IgD-negative memory B cell (primary cell): ENCODE measurements around the gene GPRIN3. TPM values are rescaled to one million over a fixed set of nuclear protein-coding genes. Genes with fewer than 3 reads are reported as not detected.

ENCODE experiments used
- H3K27ac Mint-ChIP-seq, 3 donors: one replicate each; pipeline ENCODE4 v1.8.0; 2020 to 2022; ENCODE audit warnings: mild to moderate bottlenecking in 3 of 3, mixed read lengths in 3 of 3, moderate library complexity in 1 of 3
- H3K27me3 Mint-ChIP-seq: one replicate; pipeline ENCODE4 v1.8.0; 2021; ENCODE audit warnings: mixed read lengths
- H3K36me3 Mint-ChIP-seq: one replicate; pipeline ENCODE4 v1.8.0; 2020; ENCODE audit warnings: mild to moderate bottlenecking, mixed read lengths
- H3K4me1 Mint-ChIP-seq, 3 donors: one replicate each; pipeline ENCODE4 v1.8.0; 2020 to 2022; ENCODE audit warnings: mixed read lengths in 3 of 3, mild to moderate bottlenecking in 1 of 3
- H3K4me3 Mint-ChIP-seq, 4 donors: one replicate each; pipeline ENCODE4 v1.8.0; 2020 to 2022; ENCODE audit warnings: mild to moderate bottlenecking in 4 of 4, mixed read lengths in 4 of 4, moderate library complexity in 3 of 4
- H3K9me3 Mint-ChIP-seq, 3 donors: one replicate each; pipeline ENCODE4 v1.8.0; 2020 to 2021; ENCODE audit warnings: mixed read lengths in 3 of 3, mild to moderate bottlenecking in 1 of 3
- polyA plus RNA-seq: library from polyadenylated mRNA; unstranded; fragments of 300-500 nt; fragmentation: Illumina TruSeq; gene quantifications from one replicate; pipeline ENCODE4 v1.2.3, GENCODE V29; 2021

The GPRIN3 gene
- polyA plus RNA-seq, 1 donor from 2014 or later: 0.50 TPM

DNA sequence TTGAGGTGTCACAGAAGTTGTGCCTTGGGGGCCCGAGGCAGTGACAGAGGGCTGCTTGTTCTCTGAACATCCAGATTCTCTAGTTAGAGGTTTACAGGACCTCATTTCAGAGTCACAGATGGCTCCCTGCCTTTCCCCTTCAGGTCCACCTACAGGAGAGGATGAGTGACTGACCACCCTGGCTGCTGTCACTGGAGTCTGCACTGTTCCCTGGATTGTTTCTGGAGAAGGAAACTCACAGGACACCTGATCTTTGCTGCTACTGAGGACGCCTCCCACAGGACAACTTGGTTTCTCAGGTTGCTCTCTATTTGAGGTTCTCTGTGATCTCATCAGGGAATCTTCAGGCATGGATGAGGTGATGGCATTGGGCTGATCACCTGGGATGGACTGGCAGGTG, 58.3 kb downstream of the GPRIN3 start:
- Mint-ChIP-seq H3K9me3 (no peaks in the 10 kb centered on the region), H3K36me3 (no peaks in the 10 kb centered on the region), H3K4me3 (no peak overlapping the region), H3K27ac (no peak overlapping the region), H3K4me1 (peaks cover 0 to 3% (median 0%) of the 10 kb centered on the region in 3 donors), H3K27me3 (no peaks in the 10 kb centered on the region)

DNA sequence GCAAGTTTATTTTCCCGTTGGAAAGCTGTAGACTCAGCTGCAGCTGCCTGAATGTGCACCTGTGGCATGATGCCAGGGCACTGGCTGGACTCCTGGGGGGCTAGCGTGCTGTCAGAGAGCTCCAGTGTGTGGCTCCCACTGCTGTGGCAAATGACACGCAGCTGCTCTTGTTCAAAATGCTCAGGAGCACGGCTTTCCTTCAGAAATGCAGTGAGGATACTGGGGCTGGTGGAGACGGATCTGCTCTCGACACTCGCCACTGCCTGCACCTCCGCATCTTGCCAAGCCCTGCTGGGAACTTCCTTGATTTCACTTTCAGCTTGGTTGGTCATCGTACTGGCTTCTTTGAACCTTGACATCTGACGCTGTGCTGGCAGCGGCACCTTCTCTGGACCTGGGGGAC, 58.7 kb downstream of the GPRIN3 start:
- Mint-ChIP-seq H3K27me3 (no peaks in the 10 kb centered on the region), H3K9me3 (no peaks in the 10 kb centered on the region), H3K36me3 (no peaks in the 10 kb centered on the region), H3K4me3 (no peak overlapping the region), H3K27ac (no peak overlapping the region), H3K4me1 (peaks cover 0 to 3% (median 0%) of the 10 kb centered on the region in 3 donors)

DNA sequence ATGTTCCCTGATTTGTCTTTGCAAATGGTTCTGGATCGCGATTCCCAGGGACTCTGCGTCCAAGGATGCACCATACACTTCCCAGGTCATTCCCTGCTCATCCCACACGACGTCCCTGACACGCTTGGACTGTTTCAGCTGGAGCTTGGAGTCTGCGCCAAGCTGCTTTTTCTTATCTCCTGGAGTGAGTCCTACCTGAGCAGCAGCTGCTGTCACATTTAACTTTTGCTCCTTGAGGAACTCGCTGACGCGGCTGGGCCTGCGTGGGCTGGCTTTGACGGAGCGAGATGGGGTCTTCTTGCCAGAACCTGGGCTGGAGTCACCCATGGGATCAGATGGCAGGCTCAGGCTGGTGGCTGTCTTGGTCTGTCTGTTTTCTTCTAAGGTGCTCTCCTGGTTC, 59.6 kb downstream of the GPRIN3 start:
- Mint-ChIP-seq H3K4me1 (peaks cover 0 to 4% (median 0%) of the 10 kb centered on the region in 3 donors), H3K27me3 (no peaks in the 10 kb centered on the region), H3K4me3 (peak overlapping the region in 1 of 4 donors; percentile 12)

DNA sequence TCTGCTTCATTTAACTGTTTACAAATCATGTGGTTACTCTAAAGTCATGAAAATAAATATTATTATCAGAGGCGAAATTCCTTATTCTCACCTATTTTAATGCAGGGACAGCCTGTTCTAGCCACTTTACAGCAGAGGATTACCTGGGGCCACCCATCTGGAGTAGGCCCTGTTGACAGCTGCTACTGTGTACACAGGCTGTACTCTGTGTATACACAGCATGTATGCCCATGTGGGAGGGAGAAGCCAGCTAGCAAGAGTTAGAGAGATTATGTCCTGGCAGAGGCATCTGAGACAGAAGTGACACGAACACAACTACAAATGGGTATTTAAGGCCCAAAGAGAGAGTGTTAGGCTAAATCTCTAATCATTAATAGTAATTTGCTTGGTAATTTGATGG, 62.1 kb downstream of the GPRIN3 start:
- no peaks in the 10 kb centered on the region for H3K9me3 Mint-ChIP-seq
- no peak overlapping the region for H3K27ac Mint-ChIP-seq
- H3K4me3 Mint-ChIP-seq: peak overlapping the region in 1 of 4 donors; percentile 56
- H3K27me3 Mint-ChIP-seq: no peaks in the 10 kb centered on the region
- no peaks in the 10 kb centered on the region for H3K36me3 Mint-ChIP-seq
- H3K4me1 Mint-ChIP-seq: peaks cover 0 to 4% (median 0%) of the 10 kb centered on the region in 3 donors

More for the DNA sequence above, 59.6 kb downstream of the GPRIN3 start:
- Mint-ChIP-seq H3K9me3 (no peaks in the 10 kb centered on the region), H3K27ac (no peak overlapping the region), H3K36me3 (no peaks in the 10 kb centered on the region)

DNA sequence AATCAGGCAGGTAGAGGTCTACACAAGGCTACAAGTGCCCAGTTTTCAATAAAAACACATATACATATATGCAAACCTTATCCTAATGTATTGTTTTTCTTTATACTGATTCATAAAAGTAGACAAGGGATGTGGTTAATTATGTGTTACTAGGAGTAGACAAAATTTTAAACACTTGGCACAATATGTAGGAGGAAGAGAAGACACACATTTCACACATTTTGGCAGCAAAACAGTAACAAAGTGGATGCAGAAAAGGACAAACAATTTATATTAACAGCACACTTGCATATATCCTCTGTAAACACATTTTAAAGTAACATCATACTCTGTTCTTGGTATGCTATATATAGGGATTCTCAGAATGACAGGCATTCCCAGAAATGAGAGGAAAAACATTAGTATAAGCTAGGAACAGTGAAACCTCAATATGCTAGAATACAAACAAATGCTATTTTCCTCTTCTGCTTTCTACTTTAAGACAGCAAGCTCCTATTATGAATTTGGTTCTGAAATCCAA, 63.8 kb downstream of the GPRIN3 start:
- no peaks in the 10 kb centered on the region for H3K27me3 Mint-ChIP-seq
- no peak overlapping the region for H3K27ac Mint-ChIP-seq
- no peak overlapping the region for H3K4me3 Mint-ChIP-seq
- H3K4me1 Mint-ChIP-seq: peaks cover 0 to 4% (median 0%) of the 10 kb centered on the region in 3 donors
- H3K36me3 Mint-ChIP-seq: no peaks in the 10 kb centered on the region
- H3K9me3 Mint-ChIP-seq: no peaks in the 10 kb centered on the region

DNA sequence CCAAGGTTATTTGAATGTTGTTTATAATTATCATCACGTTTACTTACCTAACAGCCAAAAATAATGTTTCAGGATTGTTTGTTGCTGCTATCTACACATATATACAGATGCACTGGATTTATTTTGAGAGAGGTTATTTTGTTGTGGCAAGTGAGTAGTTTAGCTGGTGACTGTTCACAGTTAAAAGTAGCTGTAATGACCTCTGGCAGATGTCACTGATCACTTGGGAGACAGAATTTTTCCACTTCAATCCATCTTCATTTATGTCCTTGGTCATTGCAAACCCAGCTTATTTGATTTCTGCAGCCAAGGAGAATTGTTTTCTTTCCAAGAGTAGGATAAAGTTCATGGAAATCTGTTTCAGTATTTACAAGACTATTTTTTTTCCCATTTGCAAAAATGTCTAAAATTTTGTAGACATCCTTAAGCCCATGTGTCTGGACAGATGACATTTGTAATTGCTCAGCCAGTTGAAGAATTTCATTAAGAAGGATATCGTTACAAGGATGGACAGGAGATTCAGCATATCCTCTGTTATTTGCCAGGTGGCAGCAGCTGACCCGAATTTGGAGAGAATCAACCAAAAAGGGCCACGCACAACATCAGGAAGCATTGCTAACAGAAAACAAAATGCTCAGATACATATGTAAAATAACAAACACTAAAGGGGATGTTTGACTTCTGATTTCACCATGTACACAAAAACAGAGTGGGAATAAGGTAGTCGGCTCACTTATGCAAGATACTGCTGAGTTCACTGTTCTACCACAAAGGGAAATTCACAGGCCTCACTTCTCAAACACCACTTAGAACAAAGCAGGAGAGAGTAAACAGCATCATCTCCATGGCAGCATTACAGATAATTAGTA, 64.5 kb downstream of the GPRIN3 start:
- no peak overlapping the region for H3K27ac Mint-ChIP-seq
- no peaks in the 10 kb centered on the region for H3K36me3 Mint-ChIP-seq
- no peaks in the 10 kb centered on the region for H3K27me3 Mint-ChIP-seq
- no peak overlapping the region for H3K4me3 Mint-ChIP-seq
- peaks cover 0 to 4% (median 0%) of the 10 kb centered on the region in 3 donors for H3K4me1 Mint-ChIP-seq
- H3K9me3 Mint-ChIP-seq: no peaks in the 10 kb centered on the region

DNA sequence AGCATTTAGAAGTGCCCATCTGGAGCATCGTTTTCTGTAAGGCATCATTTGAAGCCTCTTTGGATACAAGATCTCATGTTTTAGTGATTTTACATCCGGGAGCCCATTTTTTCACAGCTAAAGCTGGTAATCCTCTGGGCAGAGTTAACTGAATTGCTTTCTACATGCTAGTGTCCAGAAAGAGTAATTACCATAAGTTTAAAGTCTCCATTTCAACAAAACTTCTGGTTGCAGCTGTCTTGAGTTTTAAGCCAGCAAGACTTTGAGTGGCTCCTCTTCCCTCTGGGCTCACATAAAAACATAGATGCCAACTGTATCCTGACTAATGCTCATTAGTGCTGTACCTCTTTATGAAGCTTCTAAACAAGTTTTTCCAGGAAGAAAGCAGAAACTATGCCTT, 65.4 kb downstream of the GPRIN3 start:
- Mint-ChIP-seq H3K9me3 (no peaks in the 10 kb centered on the region), H3K4me3 (no peak overlapping the region), H3K27ac (no peak overlapping the region), H3K4me1 (peaks cover 0 to 4% (median 0%) of the 10 kb centered on the region in 3 donors), H3K27me3 (no peaks in the 10 kb centered on the region), H3K36me3 (no peaks in the 10 kb centered on the region)

DNA sequence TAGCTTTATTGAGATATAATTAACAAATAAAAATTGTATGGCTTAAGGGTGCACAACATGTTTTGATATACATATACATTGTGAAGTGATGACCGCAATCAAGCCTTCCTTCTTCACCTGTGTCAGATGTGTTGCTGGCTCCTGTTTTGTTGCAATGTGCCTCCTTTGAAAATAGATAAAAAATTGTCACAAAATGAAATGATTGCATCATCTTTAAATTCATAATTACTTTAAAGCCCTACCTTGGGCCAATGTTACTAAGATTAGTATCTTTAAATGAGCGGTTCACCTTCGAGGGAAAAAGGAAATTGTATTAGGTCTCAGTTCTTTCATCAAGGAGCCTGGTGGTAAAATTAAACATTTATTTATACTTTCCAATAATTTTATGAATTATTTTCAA, 77.3 kb downstream of the GPRIN3 start:
- Mint-ChIP-seq H3K27ac (no peak overlapping the region), H3K4me3 (no peak overlapping the region), H3K27me3 (peaks cover 5% of the 10 kb centered on the region), H3K4me1 (peaks cover 0 to 2% (median 0%) of the 10 kb centered on the region in 3 donors), H3K36me3 (no peaks in the 10 kb centered on the region), H3K9me3 (peaks cover 0 to under 1% (median 0%) of the 10 kb centered on the region in 3 donors)

DNA sequence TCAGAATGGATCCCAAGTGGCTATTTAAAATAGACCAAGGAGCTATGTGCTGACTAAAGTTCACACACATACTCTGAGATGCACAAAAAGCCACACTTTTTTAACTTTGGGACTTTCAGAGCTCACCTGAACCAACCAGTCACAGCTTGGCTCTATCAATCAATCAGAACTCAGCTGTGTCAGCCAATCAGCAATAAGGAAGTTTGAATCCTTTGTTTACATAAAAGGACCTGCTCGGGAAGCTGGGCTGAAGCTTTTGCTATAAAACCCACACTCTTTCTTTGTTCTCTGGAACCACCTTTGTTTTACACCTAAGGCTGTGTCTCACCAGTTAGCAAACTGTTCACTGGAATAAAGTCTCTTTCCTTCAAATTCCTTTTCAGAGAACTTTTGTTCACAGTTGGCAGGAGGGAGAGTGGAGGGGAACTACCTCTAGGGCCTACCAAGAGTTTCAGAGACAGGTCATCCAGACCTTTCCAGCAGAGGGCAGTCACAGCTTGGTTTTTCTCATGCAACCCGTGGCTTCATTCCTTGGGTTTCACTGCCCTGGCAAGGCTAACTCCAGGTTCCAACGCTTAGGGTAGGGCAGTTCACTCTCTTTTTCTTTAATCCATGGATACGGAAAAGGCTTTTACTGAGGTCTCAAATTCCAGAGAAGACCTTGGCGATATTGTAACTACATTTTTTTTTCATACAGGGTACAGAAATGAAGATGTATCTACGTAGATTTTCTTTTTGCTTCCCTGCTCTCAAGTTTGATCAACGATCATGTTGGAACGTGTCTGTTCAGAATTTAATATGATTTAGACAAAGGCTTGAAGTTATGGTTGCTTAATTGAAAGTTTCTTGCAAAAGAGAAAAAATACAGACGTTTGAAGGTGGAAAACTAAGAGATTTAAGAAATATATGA, 80.7 kb downstream of the GPRIN3 start:
- Mint-ChIP-seq H3K4me3 (no peak overlapping the region), H3K9me3 (no peaks in the 10 kb centered on the region), H3K27ac (no peak overlapping the region), H3K27me3 (peaks cover 8% of the 10 kb centered on the region), H3K36me3 (no peaks in the 10 kb centered on the region), H3K4me1 (peaks cover 0 to 2% (median 0%) of the 10 kb centered on the region in 3 donors)

DNA sequence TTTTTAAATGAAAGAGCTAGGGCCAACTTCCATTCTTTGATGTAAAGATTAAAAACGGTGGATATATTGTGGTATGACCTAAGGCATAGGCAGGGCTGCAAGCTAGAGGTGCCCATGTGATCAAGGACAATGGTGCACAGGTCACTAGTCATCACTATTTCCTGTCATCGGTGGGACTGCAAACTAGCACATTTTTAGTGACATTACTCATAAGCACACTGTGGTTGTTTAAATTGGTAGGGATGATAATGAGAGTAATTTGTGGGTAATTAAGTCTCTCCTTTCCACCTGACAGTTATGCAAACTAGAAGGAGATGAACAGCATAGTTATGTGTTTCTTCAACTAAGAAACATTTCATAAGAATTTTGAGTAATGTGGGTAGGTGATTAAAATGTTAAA, 85.4 kb downstream of the GPRIN3 start:
- Mint-ChIP-seq H3K27me3 (peaks cover 8% of the 10 kb centered on the region), H3K9me3 (no peaks in the 10 kb centered on the region), H3K27ac (no peak overlapping the region), H3K4me1 (peaks cover 0 to 2% (median 0%) of the 10 kb centered on the region in 3 donors), H3K4me3 (no peak overlapping the region), H3K36me3 (no peaks in the 10 kb centered on the region)

DNA sequence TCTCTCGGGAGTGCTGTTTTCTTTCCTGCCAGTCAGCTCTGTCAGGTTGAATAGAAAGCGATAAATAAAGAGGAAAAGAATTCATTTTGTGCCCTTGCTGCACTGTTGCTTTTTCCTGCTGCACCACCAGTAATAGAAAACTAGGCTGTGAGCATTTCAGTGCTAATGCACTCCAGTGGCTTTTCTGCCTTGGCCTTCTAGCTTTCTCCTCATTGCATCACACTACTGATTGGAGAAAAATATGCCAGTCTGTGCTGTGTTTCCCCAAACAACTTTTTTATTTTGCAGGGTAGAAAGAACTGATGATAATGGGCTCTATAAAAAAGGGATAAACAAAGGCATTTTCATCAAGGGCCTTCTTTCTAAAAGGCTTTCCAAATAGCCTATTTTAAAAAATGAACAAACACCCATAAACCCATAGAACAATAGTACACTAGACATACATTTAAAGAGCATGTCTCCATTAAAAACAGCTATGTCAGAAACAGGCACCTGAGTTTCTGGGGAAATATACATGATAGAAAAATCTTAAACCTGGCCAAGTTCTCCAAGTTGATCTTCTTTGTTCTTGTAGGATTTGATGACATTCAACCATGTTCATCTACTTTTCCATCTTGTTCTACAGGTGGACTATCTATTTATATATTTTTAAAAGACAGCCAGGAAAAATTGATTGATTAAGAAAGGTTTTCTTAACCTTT, 86.3 kb downstream of the GPRIN3 start:
- no peaks in the 10 kb centered on the region for H3K36me3 Mint-ChIP-seq
- no peak overlapping the region for H3K4me3 Mint-ChIP-seq
- peaks cover 7% of the 10 kb centered on the region for H3K27me3 Mint-ChIP-seq
- no peaks in the 10 kb centered on the region for H3K4me1 Mint-ChIP-seq
- H3K9me3 Mint-ChIP-seq: no peaks in the 10 kb centered on the region
- H3K27ac Mint-ChIP-seq: no peak overlapping the region

DNA sequence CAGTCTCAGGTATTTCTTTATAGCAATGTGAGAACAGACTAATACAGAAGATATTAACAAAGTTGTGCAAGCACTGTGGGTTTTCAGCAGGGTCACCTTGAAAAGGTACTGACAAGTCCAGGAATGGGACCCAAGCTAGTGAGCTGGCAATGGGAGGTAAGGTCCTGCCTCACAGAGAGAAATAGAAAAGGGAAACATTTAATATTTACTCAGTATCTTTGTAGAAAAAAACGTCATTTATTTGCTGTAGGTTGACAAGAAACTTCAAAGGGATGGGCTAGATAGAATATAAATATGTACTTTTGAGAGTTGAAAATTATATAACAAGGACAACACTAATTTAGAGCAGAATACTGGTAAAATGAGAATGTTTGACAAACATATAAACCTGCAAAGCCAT, 89.0 kb downstream of the GPRIN3 start:
- H3K27me3 Mint-ChIP-seq: peaks cover 3% of the 10 kb centered on the region
- H3K4me3 Mint-ChIP-seq: no peak overlapping the region
- H3K27ac Mint-ChIP-seq: no peak overlapping the region
- peaks cover under 1% of the 10 kb centered on the region for H3K36me3 Mint-ChIP-seq
- peaks cover 8 to 11% (median 9%) of the 10 kb centered on the region in 3 donors for H3K4me1 Mint-ChIP-seq
- H3K9me3 Mint-ChIP-seq: no peaks in the 10 kb centered on the region

DNA sequence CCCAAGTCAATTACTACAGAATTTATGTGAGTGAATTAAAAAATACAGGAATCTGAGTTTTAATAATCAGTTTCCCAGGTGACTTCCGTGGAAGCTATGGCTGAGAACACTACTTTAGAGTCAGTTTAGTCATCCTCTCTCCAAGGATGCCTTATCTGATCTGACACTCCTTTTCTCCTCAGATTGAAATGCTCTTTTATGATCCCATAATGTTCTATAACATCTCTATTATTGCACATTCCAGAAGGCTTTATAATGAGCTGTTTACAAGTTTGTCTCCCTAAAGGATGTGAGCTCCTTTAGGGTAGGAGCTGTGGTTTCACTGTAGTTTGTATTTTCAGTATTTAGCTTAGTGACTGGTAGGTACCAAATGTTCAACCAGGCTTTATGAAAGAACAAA, 90.0 kb downstream of the GPRIN3 start:
- no peak overlapping the region for H3K4me3 Mint-ChIP-seq
- no peaks in the 10 kb centered on the region for H3K9me3 Mint-ChIP-seq
- H3K36me3 Mint-ChIP-seq: peaks cover 2% of the 10 kb centered on the region
- H3K4me1 Mint-ChIP-seq: peaks cover 8 to 11% (median 9%) of the 10 kb centered on the region in 3 donors
- peaks cover 1% of the 10 kb centered on the region for H3K27me3 Mint-ChIP-seq
- H3K27ac Mint-ChIP-seq: no peak overlapping the region

DNA sequence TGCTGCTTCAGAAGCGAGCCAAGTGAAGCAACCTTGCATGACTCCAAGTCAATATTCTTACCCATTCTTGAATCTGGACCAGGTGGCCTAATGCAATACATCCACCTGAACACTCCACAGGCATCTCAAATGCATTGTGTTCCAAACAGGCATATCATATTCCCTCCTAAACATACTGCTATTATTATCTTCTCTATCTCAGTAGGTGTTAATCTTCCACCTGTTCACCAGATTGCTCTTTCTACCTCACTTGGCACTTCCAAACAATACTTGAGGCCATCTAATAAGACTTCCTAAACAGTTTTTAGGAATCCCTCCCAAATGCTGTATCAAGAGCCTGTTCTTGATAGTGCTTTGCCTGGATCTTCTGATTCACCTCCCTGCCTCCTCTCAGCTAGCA, 90.7 kb downstream of the GPRIN3 start:
- peaks cover 8 to 11% (median 9%) of the 10 kb centered on the region in 3 donors for H3K4me1 Mint-ChIP-seq
- H3K27ac Mint-ChIP-seq: no peak overlapping the region
- H3K4me3 Mint-ChIP-seq: no peak overlapping the region
- H3K27me3 Mint-ChIP-seq: peaks cover 1% of the 10 kb centered on the region
- peaks cover 0 to 1% (median 0%) of the 10 kb centered on the region in 3 donors for H3K9me3 Mint-ChIP-seq
- H3K36me3 Mint-ChIP-seq: peaks cover 2% of the 10 kb centered on the region
